Lower lobe of right lung (tissue), 2 donors: ENCODE measurements around the gene HELT. TPM values are rescaled to one million over a fixed set of nuclear protein-coding genes. Genes with fewer than 3 reads are reported as not detected.

Experiments used
- ATAC-seq, 2 donors: fragments of 200-7000 bp; cut with Tn5 transposase; one replicate each; pipeline ENCODE4 v1.9.1; 2020 to 2022; ENCODE audit warnings: mild to moderate bottlenecking in 2 of 2, moderate library complexity in 2 of 2
- DNase-seq: peaks from one replicate; pipeline ENCODE4 v3.0.0-alpha.2; 2020
- H3K27ac ChIP-seq: fragments of 200-600 bp; one replicate; pipeline ENCODE4 v1.8.0; 2022
- H3K27me3 ChIP-seq: fragments of 200-600 bp; one replicate; pipeline ENCODE4 v1.8.0; 2022; ENCODE audit warnings: low read depth
- H3K36me3 ChIP-seq: fragments of 200-600 bp; one replicate; pipeline ENCODE4 v1.8.0; 2022; ENCODE audit warnings: mild to moderate bottlenecking
- H3K4me1 ChIP-seq: fragments of 200-600 bp; one replicate; pipeline ENCODE4 v1.8.0; 2022
- H3K4me3 ChIP-seq: fragments of 200-600 bp; one replicate; pipeline ENCODE4 v1.8.0; 2022; ENCODE audit warnings: mild to moderate bottlenecking
- H3K9me3 ChIP-seq: fragments of 200-600 bp; one replicate; pipeline ENCODE4 v1.8.0; 2022
- CTCF ChIP-seq: fragments of 200-600 bp; IDR thresholded peaks from one replicate; pipeline ENCODE4 v1.8.0; 2022; ENCODE audit warnings: antibody characterized with exemption, mild to moderate bottlenecking
- intact Hi-C: fragments of 100-400 bp; cut with DNase I; formaldehyde crosslinking; loops from one replicate; pipeline ENCODE4 v1.11.0; 2022
- total RNA-seq: library from RNA; stranded (reverse); fragmentation: NEBNext Ultra II Directional; extraction: Animal tissue kit (Norgen Biotek cat#: 25700); gene quantifications from one replicate; pipeline ENCODE4 v1.2.1, GENCODE V29; 2021
- donor health status: DM: no; HTN: yes; CAD: no; lungs with severe emphysema.

Gene HELT
- total RNA-seq, 1 donor from 2014 or later = 0.97 TPM

GRCh38 chr4:185020863-185021761 lies 2.8 kb downstream of the HELT start:
- no peak for ATAC-seq
- intact Hi-C loops = no loop called here
- DNase-seq = no peak
- H3K36me3 ChIP-seq = no peaks in the 10 kb centered on the region
- H3K27me3 ChIP-seq = peaks cover 96% of the 10 kb centered on the region
- no peak for TF ChIP-seq CTCF
- no peaks in the 10 kb centered on the region for H3K9me3 ChIP-seq
- H3K4me1 ChIP-seq = peaks cover 25% of the 10 kb centered on the region
- no peak overlapping the region for H3K27ac ChIP-seq
- H3K4me3 ChIP-seq = no peak overlapping the region

- TF ChIP-seq CTCF = no peak
- Histone ChIP-seq H3K4me3 (no peak overlapping the region), H3K27ac (no peak overlapping the region), H3K9me3 (no peaks in the 10 kb centered on the region), H3K27me3 (peaks cover 85% of the 10 kb centered on the region), H3K36me3 (no peaks in the 10 kb centered on the region), H3K4me1 (peaks cover 25% of the 10 kb centered on the region)
- intact Hi-C loops = no loop called here
- DNase-seq = no peak
- ATAC-seq = no peak
Observed at GRCh38 chr4:185023471-185023870, 5.2 kb downstream of the HELT start.

- DNase-seq = no peak
- no peak for ATAC-seq
- Histone ChIP-seq H3K4me1 (no peaks in the 10 kb centered on the region), H3K4me3 (no peak overlapping the region), H3K9me3 (no peaks in the 10 kb centered on the region), H3K27ac (no peak overlapping the region), H3K27me3 (peaks cover 40% of the 10 kb centered on the region), H3K36me3 (no peaks in the 10 kb centered on the region)
- intact Hi-C loops = no loop called here
- TF ChIP-seq CTCF = no peak
Observed at GRCh38 chr4:185028625-185029024, 10.3 kb downstream of the HELT start.

GRCh38 chr4:185031611-185032010 lies 13.3 kb downstream of the HELT start:
- H3K27ac ChIP-seq = no peak overlapping the region
- DNase-seq = no peak
- intact Hi-C loops = no loop called here
- no peak overlapping the region for H3K4me3 ChIP-seq
- ATAC-seq = no peak
- H3K36me3 ChIP-seq = no peaks in the 10 kb centered on the region
- TF ChIP-seq CTCF = no peak
- H3K9me3 ChIP-seq = no peaks in the 10 kb centered on the region
- H3K27me3 ChIP-seq = peaks cover 11% of the 10 kb centered on the region
- H3K4me1 ChIP-seq = no peaks in the 10 kb centered on the region

- ATAC-seq (no peak), DNase-seq (no peak)
- H3K4me3 ChIP-seq = no peak overlapping the region
- H3K27ac ChIP-seq = no peak overlapping the region
- intact Hi-C loops = no loop called here
- H3K4me1 ChIP-seq = no peaks in the 10 kb centered on the region
- no peaks in the 10 kb centered on the region for H3K36me3 ChIP-seq
- H3K9me3 ChIP-seq = no peaks in the 10 kb centered on the region
- H3K27me3 ChIP-seq = peaks cover 8% of the 10 kb centered on the region
- no peak for TF ChIP-seq CTCF
Observed at GRCh38 chr4:185033072-185033471, 14.8 kb downstream of the HELT start.
